Muscle of leg (tissue), 16 donors: ENCODE measurements around the gene SCEL. TPM values are rescaled to one million over a fixed set of nuclear protein-coding genes. Genes with fewer than 3 reads are reported as not detected.

Experiments used
- DNase-seq: peaks from one replicate; pipeline ENCODE4 v3.0.0; 2013
- H3K27ac ChIP-seq: one replicate; pipeline ENCODE4 v1.5.1; 2013; ENCODE audit warnings: mild to moderate bottlenecking, low read length, control low read depth
- H3K27me3 ChIP-seq: one replicate; pipeline ENCODE4 v1.6.1; 2013; ENCODE audit warnings: low read length; ENCODE audit not compliant: control insufficient read depth, insufficient read depth
- H3K36me3 ChIP-seq: one replicate; pipeline ENCODE4 v1.6.1; 2013; ENCODE audit warnings: low read length; ENCODE audit not compliant: control insufficient read depth, insufficient read depth
- H3K4me1 ChIP-seq: one replicate; pipeline ENCODE4 v1.6.1; 2013; ENCODE audit warnings: low read length; ENCODE audit not compliant: control insufficient read depth, insufficient read depth
- H3K4me3 ChIP-seq: one replicate; pipeline ENCODE4 v1.5.1; 2013; ENCODE audit warnings: low read length, control low read depth
- H3K9me3 ChIP-seq: replicated peaks from 2 replicates; pipeline ENCODE4 v1.6.1; 2013; ENCODE audit warnings: low read depth, low read length; ENCODE audit not compliant: control insufficient read depth
- WGBS: methylation state at CpG from one replicate; pipeline ENCODE4 v1.1.5; 2013; ENCODE audit warnings: missing lambda C conversion rate; ENCODE audit not compliant: insufficient coverage; 5-methylcytosine and 5-hydroxymethylcytosine counted together
- long read RNA-seq, 11 donors: transcript quantifications; one replicate each; lab custom pipeline, GENCODE V29; 2026
- polyA plus RNA-seq, 8 donors: library from polyadenylated mRNA; unstranded; fragments of 120-200 nt; gene quantifications; one replicate each; pipeline versions ENCODE4 v1.2.1 to v1.2.3, GENCODE V29; 2013; ENCODE audit warnings: inconsistent platforms in 1 of 8, low replicate concordance in 1 of 8; ENCODE audit not compliant: insufficient read length in 8 of 8, insufficient read depth in 1 of 8
- total RNA-seq: library from RNA; stranded (reverse); fragments of 120-200 nt; gene quantifications from one replicate; pipeline ENCODE4 v1.2.4, GENCODE V29; 2013

Gene SCEL
- 0.04 TPM for total RNA-seq
- 10 to 100 TPM in 1 of 8 donors, under 1 TPM in 5, not detected in 2; 0.06 to 13.6 (median 0.10) TPM for polyA plus RNA-seq
- long read RNA-seq, donor 1, result 0 reads
- long read RNA-seq, donor 2, result 0 reads
- long read RNA-seq, donor 3, result 0 reads
- long read RNA-seq, donor 4, result 0 reads
- long read RNA-seq, donor 5, result 0 reads
- long read RNA-seq, donor 6, result 0 reads
- long read RNA-seq, donor 7, result 0 reads
- long read RNA-seq, donor 8, result 0 reads
- long read RNA-seq, donor 9, result 0 reads
- long read RNA-seq, donor 10, result 0 reads
- long read RNA-seq, donor 11, result 0 reads

GRCh38 chr13:77535448-77535847 is at the start of gene SCEL:
TSS of gene SCEL (plus strand) at chr13:77535706. CDS start at chr13:77555876, 20,170 bp downstream.
- Histone ChIP-seq H3K4me1 (no peaks in the 10 kb centered on the region), H3K36me3 (no peaks in the 10 kb centered on the region), H3K4me3 (no peak within 1 kb of the TSS), H3K27me3 (no peaks in the 10 kb centered on the region), H3K9me3 (no peaks in the 10 kb centered on the region), H3K27ac (no peak within 1 kb of the TSS)
- no peak for DNase-seq
- WGBS, result no CpG with 5 or more reads among the region's 1 CpG

DNA sequence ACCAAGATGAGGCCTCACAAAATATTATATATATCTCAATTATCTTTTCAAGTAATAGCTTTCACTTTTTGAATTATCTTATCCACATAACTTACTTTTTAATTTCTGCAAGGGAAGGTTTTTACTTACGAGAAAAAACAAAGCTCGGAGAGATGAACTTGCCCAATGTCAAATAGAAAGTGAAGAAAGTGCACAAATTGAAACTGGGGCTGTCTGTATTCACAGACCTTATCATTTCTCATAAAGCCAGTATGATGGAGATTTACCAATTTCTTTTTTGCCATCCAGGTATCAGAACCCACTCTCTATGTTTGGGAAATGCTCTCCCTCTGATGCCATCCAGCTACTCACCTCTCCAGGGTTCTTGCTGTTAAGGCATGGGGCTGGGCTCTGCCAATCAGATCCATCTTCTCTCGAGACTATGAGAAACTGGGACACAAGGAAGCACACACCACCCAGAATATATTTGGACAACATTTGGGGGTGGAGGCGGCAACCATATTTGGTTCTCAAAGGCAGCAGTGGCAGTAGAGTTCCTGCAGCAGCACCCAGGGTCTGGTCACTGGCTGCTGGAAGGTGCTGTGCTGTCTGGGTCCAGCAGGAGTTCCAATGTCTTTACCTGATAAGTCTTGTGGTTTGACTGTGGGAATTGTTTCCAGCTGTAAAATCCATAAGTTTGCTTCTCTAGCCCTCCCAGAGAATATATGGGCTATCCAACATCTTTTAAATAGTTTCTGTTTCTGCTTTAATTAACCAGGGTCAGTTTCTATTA is 45.8 kb upstream of the SCEL start:
- Histone ChIP-seq H3K4me3 (no peak overlapping the region), H3K9me3 (no peaks in the 10 kb centered on the region), H3K27me3 (no peaks in the 10 kb centered on the region), H3K4me1 (no peaks in the 10 kb centered on the region), H3K36me3 (no peaks in the 10 kb centered on the region), H3K27ac (no peak overlapping the region)
- no peak for DNase-seq
- 80% methylated on average over 1 of the region's 4 CpGs for WGBS

GRCh38 chr13:77492982-77493381 is 42.5 kb upstream of the SCEL start:
- no peak overlapping the region for H3K4me3 ChIP-seq
- H3K4me1 ChIP-seq, result no peaks in the 10 kb centered on the region
- no peaks in the 10 kb centered on the region for H3K9me3 ChIP-seq
- H3K27me3 ChIP-seq, result no peaks in the 10 kb centered on the region
- no peak overlapping the region for H3K27ac ChIP-seq
- DNase-seq, result peak; percentile 32
- no peaks in the 10 kb centered on the region for H3K36me3 ChIP-seq
- no CpG with 5 or more reads among the region's 1 CpG for WGBS

DNA sequence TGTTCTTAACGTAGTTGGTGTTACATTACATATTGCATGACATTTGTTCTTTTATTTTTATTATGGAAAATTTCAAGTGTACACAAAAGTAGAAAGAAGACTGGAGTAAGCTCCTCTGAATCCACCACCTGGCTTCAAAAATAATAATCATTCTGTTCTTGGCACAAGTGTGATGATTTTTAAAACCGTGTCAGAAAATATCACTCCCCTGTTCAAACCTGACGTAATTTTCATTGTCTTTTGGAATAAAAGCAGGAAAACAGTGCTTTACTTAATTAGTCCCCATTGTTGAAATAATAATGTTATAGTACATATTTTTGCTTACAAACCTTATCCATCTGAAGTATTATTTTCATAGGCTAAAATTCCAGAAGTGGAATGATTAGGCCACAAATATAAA is 41.3 kb upstream of the SCEL start:
- H3K9me3 ChIP-seq, result no peaks in the 10 kb centered on the region
- no peak for DNase-seq
- WGBS, result no CpG with 5 or more reads among the region's 3 CpGs
- no peak overlapping the region for H3K4me3 ChIP-seq
- H3K27ac ChIP-seq, result no peak overlapping the region
- no peaks in the 10 kb centered on the region for H3K4me1 ChIP-seq
- no peaks in the 10 kb centered on the region for H3K27me3 ChIP-seq
- no peaks in the 10 kb centered on the region for H3K36me3 ChIP-seq

DNA sequence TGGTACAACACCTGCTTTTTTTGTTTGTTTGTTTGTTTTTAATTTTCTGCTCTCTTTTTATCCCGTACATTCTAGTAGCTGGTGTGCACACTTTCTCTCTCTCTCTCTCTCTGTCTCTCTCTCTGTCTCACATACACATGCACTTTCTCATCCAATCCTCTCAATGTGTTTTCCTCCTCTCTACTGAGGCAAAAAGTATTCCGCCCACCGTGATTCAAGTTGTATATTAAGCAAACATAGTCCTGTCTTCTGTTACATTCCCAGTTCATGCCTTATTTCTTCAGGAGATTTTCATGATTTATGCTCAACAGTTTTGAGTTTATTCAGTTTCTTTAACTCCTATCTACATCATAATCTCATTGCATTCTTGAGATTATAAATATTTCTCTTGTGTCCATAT is 38.2 kb upstream of the SCEL start:
- Histone ChIP-seq H3K27me3 (no peaks in the 10 kb centered on the region), H3K36me3 (no peaks in the 10 kb centered on the region), H3K4me1 (no peaks in the 10 kb centered on the region), H3K9me3 (no peaks in the 10 kb centered on the region), H3K4me3 (no peak overlapping the region), H3K27ac (no peak overlapping the region)
- no peak for DNase-seq
- 100% methylated on average over 1 of the region's 3 CpGs for WGBS

GRCh38 chr13:77497835-77498234 is 37.7 kb upstream of the SCEL start:
- H3K4me1 ChIP-seq, result no peaks in the 10 kb centered on the region
- no peak overlapping the region for H3K4me3 ChIP-seq
- no peaks in the 10 kb centered on the region for H3K36me3 ChIP-seq
- H3K27me3 ChIP-seq, result no peaks in the 10 kb centered on the region
- no peak for DNase-seq
- H3K9me3 ChIP-seq, result no peaks in the 10 kb centered on the region
- H3K27ac ChIP-seq, result no peak overlapping the region

- no peaks in the 10 kb centered on the region for H3K4me1 ChIP-seq
- no peak for DNase-seq
- H3K9me3 ChIP-seq, result no peaks in the 10 kb centered on the region
- H3K4me3 ChIP-seq, result no peak overlapping the region
- H3K27me3 ChIP-seq, result no peaks in the 10 kb centered on the region
- H3K36me3 ChIP-seq, result no peaks in the 10 kb centered on the region
- H3K27ac ChIP-seq, result no peak overlapping the region
- WGBS, result 100% methylated on average over 1 of the region's 4 CpGs
Measured at GRCh38 chr13:77502104-77502720, 33.3 kb upstream of the SCEL start.

DNA sequence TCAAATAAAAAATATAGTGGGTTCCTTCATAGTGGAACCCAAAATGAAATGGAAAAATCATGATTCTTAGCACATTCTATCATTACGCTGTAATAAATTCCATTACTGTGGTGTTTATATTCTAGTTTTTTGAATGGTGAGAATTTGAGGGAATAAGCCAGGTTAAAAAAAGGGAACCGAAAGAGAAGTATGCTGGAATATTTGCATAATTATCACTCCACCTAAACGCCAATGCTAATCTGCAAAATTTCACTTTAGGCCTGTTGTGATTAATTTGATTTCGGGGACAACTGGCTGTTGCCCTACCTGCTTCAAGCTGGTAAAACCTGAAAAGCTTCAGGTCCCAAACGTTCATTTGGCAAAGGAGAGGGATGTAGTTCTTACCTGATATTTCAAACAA is 32.1 kb upstream of the SCEL start:
- WGBS, result 71% methylated on average over 1 of the region's 5 CpGs

GRCh38 chr13:77506874-77507273 is 28.6 kb upstream of the SCEL start:
- peak; percentile 13 for DNase-seq
- Histone ChIP-seq H3K4me1 (no peaks in the 10 kb centered on the region), H3K36me3 (no peaks in the 10 kb centered on the region), H3K27ac (no peak overlapping the region), H3K9me3 (no peaks in the 10 kb centered on the region), H3K27me3 (no peaks in the 10 kb centered on the region), H3K4me3 (no peak overlapping the region)
- whole genome bisulfite sequencing, result no CpG with 5 or more reads among the region's 3 CpGs

More for the DNA sequence above, 32.1 kb upstream of the SCEL start:
- Histone ChIP-seq H3K27ac (no peak overlapping the region), H3K4me1 (no peaks in the 10 kb centered on the region), H3K36me3 (no peaks in the 10 kb centered on the region), H3K27me3 (no peaks in the 10 kb centered on the region), H3K9me3 (no peaks in the 10 kb centered on the region), H3K4me3 (no peak overlapping the region)
- DNase-seq, result no peak
